Thymus (tissue), 11 donors: ENCODE results near the gene LAD1. TPM values are rescaled to one million over a fixed set of nuclear protein-coding genes. Genes with fewer than 3 reads are reported as not detected.

Source experiments
- DNase-seq, 9 donors: peaks; one replicate each; pipeline ENCODE4 v3.0.0-alpha.2; 2013; ENCODE audit warnings: low spot score in 9 of 9, low read depth in 6 of 9, missing footprints in 1 of 9
- H3K27ac ChIP-seq, 2 donors: one replicate each; pipeline ENCODE4 v1.5.1; 2013; ENCODE audit warnings: control low read depth in 1 of 2, low read depth in 1 of 2, low read length in 1 of 2, mild to moderate bottlenecking in 1 of 2, moderate library complexity in 1 of 2
- H3K27me3 ChIP-seq, 2 donors: one replicate each; pipeline ENCODE4 v1.5.1; 2013; ENCODE audit warnings: low read length in 1 of 2; ENCODE audit not compliant: control insufficient read depth in 2 of 2, insufficient read depth in 1 of 2
- H3K36me3 ChIP-seq, 2 donors: one replicate each; pipeline ENCODE4 v1.5.1; 2013; ENCODE audit warnings: low read length in 1 of 2, mild to moderate bottlenecking in 1 of 2, moderate library complexity in 1 of 2; ENCODE audit not compliant: control insufficient read depth in 2 of 2, insufficient read depth in 2 of 2
- H3K4me1 ChIP-seq, 2 donors: one replicate each; pipeline ENCODE4 v1.5.1; 2013; ENCODE audit warnings: low read length in 2 of 2; ENCODE audit not compliant: control insufficient read depth in 2 of 2, insufficient read depth in 2 of 2
- H3K4me3 ChIP-seq, 2 donors: one replicate each; pipeline ENCODE4 v1.5.1; 2013; ENCODE audit warnings: low read length in 2 of 2, control low read depth in 1 of 2, mild to moderate bottlenecking in 1 of 2
- H3K9me3 ChIP-seq, 2 donors: one replicate each; pipeline ENCODE4 v1.5.1; 2013; ENCODE audit warnings: low read length in 1 of 2, mild to moderate bottlenecking in 1 of 2; ENCODE audit not compliant: control insufficient read depth in 2 of 2, insufficient read depth in 1 of 2
- WGBS: extraction: QIAGEN DNeasy Blood & Tissue Kit; methylation state at CpG from one replicate; pipeline ENCODE4 v1.1.7; 2013; 5-methylcytosine and 5-hydroxymethylcytosine counted together
- polyA plus RNA-seq: library from polyadenylated mRNA; stranded (reverse); fragments of 200-250 nt; gene quantifications from one replicate; pipeline ENCODE4 v1.2.3, GENCODE V29; 2013
- total RNA-seq: library from RNA; stranded (reverse); fragments of 120-200 nt; gene quantifications from one replicate; pipeline ENCODE4 v1.2.4, GENCODE V29; 2013
- donor health status: healthy.

LAD1 gene
- total and polyA plus RNA-seq, 2 donors: 9.1 to 19.5 TPM

GRCh38 chr1:201391225-201391624 is 7.9 kb downstream of the LAD1 start:
- no peak for DNase-seq
- H3K27ac ChIP-seq: no peak overlapping the region
- no peak overlapping the region for H3K4me3 ChIP-seq
- H3K27me3 ChIP-seq: peaks cover 0 to 18% of the 10 kb centered on the region in 2 donors
- H3K36me3 ChIP-seq: no peaks in the 10 kb centered on the region
- H3K4me1 ChIP-seq: no peaks in the 10 kb centered on the region
- WGBS: 81% methylated on average over 1 of the region's 1 CpG
- no peaks in the 10 kb centered on the region for H3K9me3 ChIP-seq

DNA sequence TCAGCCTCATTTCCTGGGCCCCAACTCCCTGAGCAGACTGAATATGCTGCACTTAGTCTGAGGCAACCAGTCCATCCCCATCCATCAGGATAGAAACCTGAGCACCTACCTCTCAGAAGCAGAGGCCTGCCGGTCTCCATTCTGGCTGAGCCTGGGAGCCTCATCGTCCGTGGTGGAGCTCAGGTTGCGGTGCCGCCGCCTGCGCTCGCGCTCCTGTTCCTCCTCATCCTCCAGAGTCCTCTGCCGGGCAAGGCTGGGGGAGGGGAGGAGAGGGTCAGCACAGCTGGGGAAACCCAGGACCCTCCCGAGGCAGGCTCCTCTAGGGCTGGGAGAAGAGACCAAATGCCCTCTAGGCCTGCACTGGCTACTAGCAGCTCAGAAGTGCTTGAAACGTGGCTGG is 10.1 kb downstream of the LAD1 start:
- no peak for DNase-seq
- H3K36me3 ChIP-seq: no peaks in the 10 kb centered on the region
- no peaks in the 10 kb centered on the region for H3K9me3 ChIP-seq
- no peak overlapping the region for H3K4me3 ChIP-seq
- WGBS: 96% methylated on average over 12 of the region's 12 CpGs
- no peak overlapping the region for H3K27ac ChIP-seq
- peaks cover 0 to 9% of the 10 kb centered on the region in 2 donors for H3K27me3 ChIP-seq
- H3K4me1 ChIP-seq: peaks cover 0 to 7% of the 10 kb centered on the region in 2 donors

GRCh38 chr1:201386208-201386607 is 12.9 kb downstream of the LAD1 start:
- Histone ChIP-seq H3K9me3 (no peaks in the 10 kb centered on the region), H3K4me1 (peaks cover 0 to 7% of the 10 kb centered on the region in 2 donors), H3K4me3 (no peak overlapping the region), H3K27ac (no peak overlapping the region), H3K27me3 (peaks cover 0 to 8% of the 10 kb centered on the region in 2 donors), H3K36me3 (no peaks in the 10 kb centered on the region)
- 95% methylated on average over 8 of the region's 8 CpGs for WGBS
- no peak for DNase-seq

GRCh38 chr1:201385299-201385891 is 13.7 kb downstream of the LAD1 start:
- Histone ChIP-seq H3K4me3 (no peak overlapping the region), H3K27ac (no peak overlapping the region), H3K36me3 (no peaks in the 10 kb centered on the region), H3K9me3 (no peaks in the 10 kb centered on the region), H3K4me1 (peaks cover 0 to 7% of the 10 kb centered on the region in 2 donors), H3K27me3 (peaks cover 0 to 8% of the 10 kb centered on the region in 2 donors)
- DNase-seq: peak in 3 of 9 donors; percentile 14 to 33 (median 28)
- 76% methylated on average over 8 of the region's 8 CpGs for WGBS

DNA sequence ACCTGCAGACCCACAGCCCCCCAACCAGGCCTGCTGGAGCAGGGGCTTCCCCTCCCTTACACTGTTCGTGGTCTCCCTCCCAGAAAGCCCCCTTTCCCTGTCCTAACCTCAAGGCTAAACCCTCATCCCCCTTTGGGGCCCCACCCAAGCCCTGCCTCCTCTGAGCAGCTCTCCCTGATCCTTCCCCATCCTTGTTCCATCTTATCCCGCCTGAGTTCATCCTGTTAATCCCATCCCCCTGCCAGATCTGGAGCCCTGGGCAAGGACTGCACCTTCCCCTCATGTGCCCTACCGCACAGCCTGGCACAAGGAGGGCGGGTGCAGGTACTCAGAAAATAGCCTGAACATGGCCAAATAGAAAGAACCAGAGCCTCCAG is 14.7 kb downstream of the LAD1 start:
- Histone ChIP-seq H3K27me3 (peaks cover 0 to 8% of the 10 kb centered on the region in 2 donors), H3K9me3 (no peaks in the 10 kb centered on the region), H3K4me3 (no peak overlapping the region), H3K36me3 (no peaks in the 10 kb centered on the region), H3K4me1 (peaks cover 0 to 7% of the 10 kb centered on the region in 2 donors), H3K27ac (peak overlapping the region; percentile 8 to 43)
- WGBS: 67% methylated on average over 4 of the region's 4 CpGs
- DNase-seq: no peak

- WGBS: 94% methylated on average over 4 of the region's 4 CpGs
- no peaks in the 10 kb centered on the region for H3K36me3 ChIP-seq
- peaks cover 0 to 7% of the 10 kb centered on the region in 2 donors for H3K4me1 ChIP-seq
- H3K9me3 ChIP-seq: no peaks in the 10 kb centered on the region
- no peak for DNase-seq
- H3K27ac ChIP-seq: peak overlapping the region; percentile 55 to 60
- peaks cover 0 to 6% of the 10 kb centered on the region in 2 donors for H3K27me3 ChIP-seq
- H3K4me3 ChIP-seq: no peak overlapping the region
Measured at GRCh38 chr1:201383647-201384405, 15.3 kb downstream of the LAD1 start.

- peaks cover 0 to 7% of the 10 kb centered on the region in 2 donors for H3K4me1 ChIP-seq
- no peak for DNase-seq
- no peak overlapping the region for H3K27ac ChIP-seq
- H3K36me3 ChIP-seq: no peaks in the 10 kb centered on the region
- peaks cover 0 to 6% of the 10 kb centered on the region in 2 donors for H3K27me3 ChIP-seq
- WGBS: 90% methylated on average over 7 of the region's 7 CpGs
- no peaks in the 10 kb centered on the region for H3K9me3 ChIP-seq
- H3K4me3 ChIP-seq: no peak overlapping the region
Measured at GRCh38 chr1:201381130-201381529, 18.0 kb downstream of the LAD1 start.

- no peak overlapping the region for H3K4me3 ChIP-seq
Measured at GRCh38 chr1:201379733-201380242, 19.3 kb downstream of the LAD1 start.

DNA sequence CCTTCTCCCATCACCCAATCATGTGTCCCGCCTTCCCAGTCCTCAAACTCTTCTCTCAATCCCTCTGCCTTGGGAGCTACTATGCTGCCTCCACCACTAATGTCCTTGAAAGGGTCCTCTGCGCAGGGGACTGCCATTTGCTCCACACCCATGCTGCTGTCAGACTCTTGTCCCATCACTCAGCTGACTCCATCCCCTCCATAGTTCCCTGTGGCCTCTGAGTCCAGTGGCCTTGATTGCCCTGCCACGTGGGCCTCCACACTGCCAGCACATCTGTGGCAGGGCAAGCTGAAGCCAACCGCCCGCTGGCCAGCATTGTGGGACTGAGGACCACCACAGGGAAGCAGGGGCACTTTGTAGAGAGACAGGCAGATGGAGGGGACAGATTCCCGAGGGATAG is 20.3 kb downstream of the LAD1 start:
- 94% methylated on average over 6 of the region's 6 CpGs for WGBS
- Histone ChIP-seq H3K27ac (no peak overlapping the region), H3K9me3 (no peaks in the 10 kb centered on the region), H3K4me1 (no peaks in the 10 kb centered on the region), H3K4me3 (no peak overlapping the region), H3K36me3 (no peaks in the 10 kb centered on the region), H3K27me3 (peaks cover 0 to 14% of the 10 kb centered on the region in 2 donors)
- no peak for DNase-seq

More at GRCh38 chr1:201379733-201380242, 19.3 kb downstream of the LAD1 start:
- Histone ChIP-seq H3K4me1 (peaks cover 0 to 4% of the 10 kb centered on the region in 2 donors), H3K36me3 (no peaks in the 10 kb centered on the region), H3K27ac (no peak overlapping the region), H3K27me3 (peaks cover 0 to 18% of the 10 kb centered on the region in 2 donors), H3K9me3 (no peaks in the 10 kb centered on the region)
- DNase-seq: no peak
- 95% methylated on average over 9 of the region's 9 CpGs for WGBS
